GM12874 (cell line): ENCODE data around the gene NDUFA12.

ENCODE experiments used
- CTCF ChIP-seq: IDR thresholded peaks from 2 replicates; pipeline ENCODE4 v1.5.1; 2011; ENCODE audit warnings: low read depth, mild to moderate bottlenecking, control low read depth, low read length, moderate library complexity; ENCODE audit not compliant: insufficient read depth

NDUFA12 gene

DNA sequence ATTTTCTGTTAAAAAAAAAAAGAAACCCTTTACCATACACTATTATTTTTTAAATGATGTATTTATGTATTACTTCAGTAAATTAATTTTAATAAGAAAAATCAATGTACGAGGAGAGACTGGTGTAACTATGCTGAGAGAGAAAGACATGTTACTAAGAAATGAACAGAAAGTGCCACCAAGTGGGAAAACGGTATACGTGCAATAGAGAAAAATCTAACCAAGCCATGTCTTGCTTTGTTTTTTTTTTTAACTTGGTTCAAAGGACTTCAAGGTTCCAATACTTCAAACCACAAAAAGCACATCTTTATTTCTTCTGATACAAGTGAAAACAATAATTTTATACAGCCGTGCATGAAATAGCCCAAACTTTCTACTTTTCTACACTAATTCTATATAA, 22.9 kb downstream of the NDUFA12 start:
- no peak for TF ChIP-seq CTCF

GRCh38 chr12:94979941-94980340, 23.6 kb downstream of the NDUFA12 start:
- no peak for TF ChIP-seq CTCF

DNA sequence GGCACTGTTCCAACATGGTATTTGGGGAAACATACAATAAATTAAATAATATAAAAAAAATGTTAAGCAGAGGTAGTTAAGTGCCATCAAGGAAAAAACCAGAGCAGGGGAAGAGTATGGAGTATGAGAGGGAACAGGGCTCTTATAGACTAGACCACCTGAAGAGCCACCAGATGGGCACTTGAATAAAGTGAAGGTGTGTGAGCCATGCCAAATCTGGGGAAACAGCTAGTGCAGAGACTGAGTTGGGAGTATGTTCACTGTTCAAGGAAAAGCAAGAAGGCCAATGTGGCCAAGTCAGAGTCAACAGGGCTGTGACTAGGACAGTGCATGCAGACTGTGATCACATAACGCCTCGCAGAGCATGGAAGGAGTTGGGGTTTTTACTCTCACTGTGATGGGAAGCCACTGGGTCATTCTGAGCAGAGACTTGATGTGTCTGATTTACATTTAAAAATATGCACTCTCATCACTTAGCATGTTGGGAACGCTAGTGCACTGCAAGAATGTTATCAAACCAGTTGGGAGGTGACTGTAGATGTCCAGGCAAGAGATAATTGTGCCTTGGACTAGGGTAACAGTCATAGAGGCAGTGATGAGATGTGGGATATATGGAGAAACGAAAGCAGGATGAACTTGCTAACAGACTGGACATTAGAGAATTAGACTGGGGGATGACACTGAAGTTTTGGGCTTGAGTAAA, 25.6 kb downstream of the NDUFA12 start:
- no peak for TF ChIP-seq CTCF

- no peak for TF ChIP-seq CTCF
Observed at GRCh38 chr12:94973221-94973620, 30.3 kb downstream of the NDUFA12 start.

GRCh38 chr12:94972795-94973194, 30.7 kb downstream of the NDUFA12 start:
- TF ChIP-seq CTCF: no peak

DNA sequence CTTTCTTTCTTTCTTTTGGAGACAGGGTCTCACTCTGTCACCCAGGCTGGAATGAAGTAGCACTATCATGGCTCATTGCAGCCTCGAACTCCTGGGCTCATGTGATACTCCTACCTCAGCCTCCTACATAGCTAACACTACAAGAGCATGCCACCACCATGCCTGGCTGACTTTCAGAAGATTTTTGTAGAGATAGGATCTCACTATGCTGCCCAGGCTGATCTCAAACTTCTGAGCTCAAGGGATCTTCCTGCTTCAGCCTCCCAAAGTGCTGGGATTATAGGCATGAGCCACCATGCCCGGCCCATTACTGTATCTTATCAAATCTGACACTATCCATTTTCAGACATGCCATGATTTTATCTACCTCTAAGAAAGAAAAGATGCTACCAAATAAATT, 31.6 kb downstream of the NDUFA12 start:
- TF ChIP-seq CTCF: no peak

GRCh38 chr12:94970560-94970959, 32.9 kb downstream of the NDUFA12 start:
- TF ChIP-seq CTCF: no peak
